Measurements from ENCODE around the gene FSTL5.
"Not testable (repeated sequence)": the region's sequence is repeated elsewhere in the genome, so short reads cannot be mapped to it uniquely, and the experiment has no call there.

FSTL5 gene

DNA sequence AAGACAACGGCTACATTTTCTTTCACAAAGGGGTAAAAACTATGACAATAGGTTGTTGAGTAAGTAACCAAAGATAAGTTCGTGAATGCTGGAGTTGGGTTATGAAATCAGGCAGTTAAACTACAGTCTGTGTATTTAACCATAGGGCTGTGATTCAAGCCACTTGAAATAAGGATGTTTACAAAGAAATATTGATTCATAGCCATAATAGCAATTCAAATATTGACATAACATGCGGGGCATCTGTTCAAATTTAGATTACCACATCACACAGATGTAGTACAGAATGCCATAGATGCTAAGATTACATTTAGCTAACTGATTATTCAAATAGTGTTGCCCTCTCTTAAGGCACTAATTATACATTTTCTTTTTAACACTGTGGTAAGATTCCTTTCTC is 364.1 kb downstream of the FSTL5 start:
- TF ChIP-seq, protein P1, sequence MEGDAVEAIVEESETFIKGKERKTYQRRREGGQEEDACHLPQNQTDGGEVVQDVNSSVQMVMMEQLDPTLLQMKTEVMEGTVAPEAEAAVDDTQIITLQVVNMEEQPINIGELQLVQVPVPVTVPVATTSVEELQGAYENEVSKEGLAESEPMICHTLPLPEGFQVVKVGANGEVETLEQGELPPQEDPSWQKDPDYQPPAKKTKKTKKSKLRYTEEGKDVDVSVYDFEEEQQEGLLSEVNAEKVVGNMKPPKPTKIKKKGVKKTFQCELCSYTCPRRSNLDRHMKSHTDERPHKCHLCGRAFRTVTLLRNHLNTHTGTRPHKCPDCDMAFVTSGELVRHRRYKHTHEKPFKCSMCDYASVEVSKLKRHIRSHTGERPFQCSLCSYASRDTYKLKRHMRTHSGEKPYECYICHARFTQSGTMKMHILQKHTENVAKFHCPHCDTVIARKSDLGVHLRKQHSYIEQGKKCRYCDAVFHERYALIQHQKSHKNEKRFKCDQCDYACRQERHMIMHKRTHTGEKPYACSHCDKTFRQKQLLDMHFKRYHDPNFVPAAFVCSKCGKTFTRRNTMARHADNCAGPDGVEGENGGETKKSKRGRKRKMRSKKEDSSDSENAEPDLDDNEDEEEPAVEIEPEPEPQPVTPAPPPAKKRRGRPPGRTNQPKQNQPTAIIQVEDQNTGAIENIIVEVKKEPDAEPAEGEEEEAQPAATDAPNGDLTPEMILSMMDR (IDR thresholded peaks at IDR 0.05; ENCODE audit: extremely low read depth, missing control alignments), result no peak
- no peak for DNase-seq (ENCODE audit: low spot score)

DNA sequence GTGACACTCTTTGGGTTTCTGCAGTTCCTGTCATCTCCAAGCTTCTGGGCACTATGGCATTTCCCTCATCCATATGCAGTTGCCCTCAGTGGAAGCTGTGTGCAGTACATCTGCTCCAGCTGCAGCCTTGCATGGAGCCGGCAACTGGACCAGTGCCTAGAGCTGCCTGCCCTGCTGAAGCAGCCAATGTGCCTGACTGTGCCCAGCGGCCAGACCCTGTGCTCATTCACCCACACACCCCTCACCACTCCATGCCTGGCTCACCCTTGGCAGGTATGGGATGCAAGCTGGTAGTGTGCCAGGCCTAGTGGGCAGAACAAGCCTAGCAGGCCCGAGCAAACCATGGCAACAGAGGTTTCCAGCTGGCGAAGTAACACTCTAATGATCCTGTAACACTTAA is 370.8 kb downstream of the FSTL5 start:
- TF ChIP-seq, protein P1 (IDR thresholded peaks at IDR 0.05; ENCODE audit: extremely low read depth, missing control alignments), result no peak
- no peak for DNase-seq (ENCODE audit: low spot score)

DNA sequence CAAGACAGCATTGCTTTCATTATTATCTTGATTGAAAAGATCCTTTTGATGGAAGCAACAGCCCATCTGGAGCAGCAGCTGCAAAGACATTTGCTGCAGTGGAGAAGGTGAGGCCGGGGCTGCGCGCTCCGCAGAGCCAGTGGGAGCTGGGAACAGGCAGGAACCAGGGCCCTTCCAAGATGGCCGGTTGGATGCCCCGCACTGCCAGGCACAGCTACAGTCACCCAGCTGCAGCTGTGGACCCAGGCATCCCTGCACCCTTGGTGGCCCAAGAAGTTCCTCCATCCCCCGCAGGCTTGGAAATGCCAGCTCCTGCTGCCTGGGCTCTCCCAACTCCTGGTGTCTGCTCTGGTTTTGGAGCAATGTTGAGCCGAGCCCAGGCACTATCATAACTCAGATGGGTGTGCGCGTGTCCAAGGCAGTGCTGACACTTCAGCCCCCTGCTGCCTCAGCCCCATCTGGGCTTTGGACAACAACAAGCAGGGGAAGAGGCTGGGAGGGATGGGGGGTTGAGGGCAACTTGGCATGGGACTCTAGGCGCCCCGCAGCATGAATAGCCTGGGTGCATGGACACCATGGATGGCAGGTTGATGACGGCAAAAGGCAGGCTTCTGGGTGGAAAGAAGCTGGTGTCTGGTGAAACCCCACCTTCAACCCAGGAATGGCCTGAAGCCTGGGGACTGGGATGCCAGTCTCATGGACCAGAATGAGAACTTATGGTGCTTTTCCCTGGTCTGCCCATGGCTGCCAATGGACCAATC is 371.8 kb downstream of the FSTL5 start:
- DNase-seq (ENCODE audit: low spot score), result no peak
- TF ChIP-seq, protein P1 (IDR thresholded peaks at IDR 0.05; ENCODE audit: extremely low read depth, missing control alignments), result no peak

DNA sequence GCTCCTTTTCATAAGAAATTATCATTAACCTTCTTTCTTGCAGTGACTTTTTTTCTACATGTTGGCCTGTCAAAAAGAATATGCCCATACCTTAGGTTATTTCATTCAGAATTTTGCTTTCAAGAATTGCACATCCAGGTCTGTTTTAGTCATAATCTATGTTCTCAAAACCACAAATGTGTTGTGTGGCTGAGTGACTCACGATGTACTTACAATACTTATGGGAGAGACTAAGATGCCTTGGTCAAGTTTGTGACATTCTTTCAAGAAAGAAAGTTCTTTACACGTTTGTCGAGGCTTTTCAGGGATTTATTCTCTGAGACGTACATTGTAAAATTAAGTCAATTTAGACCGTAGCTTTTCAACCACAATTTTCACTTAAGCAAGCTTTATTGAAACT is 396.7 kb downstream of the FSTL5 start:
- TF ChIP-seq, protein P1 (IDR thresholded peaks at IDR 0.05; ENCODE audit: extremely low read depth, missing control alignments), result no peak
- no peak for DNase-seq (ENCODE audit: low spot score)

DNA sequence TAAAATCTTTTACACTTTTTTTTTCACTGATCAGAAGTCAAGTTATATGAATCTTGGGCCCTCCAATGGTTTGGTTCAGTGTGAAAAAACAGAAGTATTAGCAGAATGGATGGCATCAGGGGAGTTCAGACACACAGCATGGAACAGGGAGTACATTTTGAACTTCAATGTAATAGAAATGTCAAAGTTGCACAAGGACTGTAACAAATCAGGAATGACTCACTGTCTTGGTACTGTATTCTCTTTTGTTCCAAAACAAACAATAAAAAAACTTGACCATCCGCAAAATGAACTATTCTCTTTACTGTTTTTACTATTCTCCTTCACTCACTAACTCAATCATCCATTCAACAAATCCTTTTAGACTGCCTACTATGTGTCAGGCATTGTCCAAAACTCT is 401.0 kb downstream of the FSTL5 start:
- TF ChIP-seq, protein P1 (IDR thresholded peaks at IDR 0.05; ENCODE audit: extremely low read depth, missing control alignments), result no peak
- DNase-seq (ENCODE audit: low spot score), result no peak

DNA sequence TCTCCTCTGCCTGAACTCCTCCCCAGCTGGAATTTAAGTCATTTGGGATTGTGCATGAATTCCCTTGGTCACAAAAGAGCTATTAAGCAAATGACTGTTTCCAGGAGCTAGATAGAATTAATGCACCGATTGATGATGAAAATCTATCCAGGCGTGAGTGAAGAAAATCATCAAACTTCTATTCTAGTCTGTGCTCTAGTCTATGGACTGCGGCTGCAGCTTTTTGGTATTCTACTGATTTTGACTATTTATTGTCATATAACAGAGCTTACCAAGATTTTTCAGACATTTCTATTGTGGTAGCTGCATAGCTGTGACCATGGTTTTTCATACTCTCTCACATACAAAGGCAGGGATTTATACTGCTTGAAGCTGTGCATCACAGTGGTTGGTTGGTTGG is 403.8 kb downstream of the FSTL5 start:
- TF ChIP-seq, protein P1 (IDR thresholded peaks at IDR 0.05; ENCODE audit: extremely low read depth, missing control alignments), result no peak

DNA sequence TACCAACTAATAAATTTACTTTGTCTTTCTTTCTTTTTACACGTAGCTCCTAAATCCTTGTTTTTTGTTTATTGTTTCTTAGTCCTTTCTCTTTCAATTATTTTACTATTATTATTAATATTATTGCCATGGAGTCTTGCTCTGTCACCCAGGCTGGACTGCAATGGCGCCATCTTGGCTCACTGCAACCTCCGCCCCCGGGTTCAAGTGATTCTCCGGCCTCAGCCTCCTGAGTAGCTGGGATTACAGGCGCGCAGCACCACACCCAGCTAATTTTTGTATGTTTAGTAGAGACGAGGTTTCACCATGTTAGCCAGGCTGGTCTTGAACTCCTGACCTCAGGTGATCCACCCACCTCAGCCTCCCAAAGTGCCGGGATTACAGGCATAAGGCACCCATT is 405.4 kb downstream of the FSTL5 start:
- not testable (repeated sequence) for DNase-seq (ENCODE audit: low spot score)

More for the DNA sequence above, 403.8 kb downstream of the FSTL5 start:
- DNase-seq (ENCODE audit: low spot score), result no peak

DNA sequence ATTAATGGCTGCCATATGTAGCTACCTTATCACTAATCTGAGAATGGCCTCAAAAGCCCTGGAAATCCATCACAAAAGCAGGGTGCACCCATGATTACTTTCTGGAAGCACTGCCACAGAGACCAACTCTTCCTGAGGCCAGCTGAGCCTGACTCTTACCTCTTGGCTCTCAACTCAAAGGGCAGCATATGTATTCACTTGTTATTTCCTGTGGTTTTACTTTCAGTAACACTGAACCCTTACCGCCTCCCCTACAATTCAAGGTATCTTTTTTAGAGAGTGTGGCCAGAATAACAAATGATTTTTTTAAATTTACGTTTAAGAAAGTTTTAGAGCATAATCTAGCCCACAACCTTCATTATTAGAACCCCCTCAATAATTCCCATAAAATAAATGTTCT is 434.9 kb downstream of the FSTL5 start:
- no peak for DNase-seq (ENCODE audit: low spot score)
- TF ChIP-seq, protein P1 (IDR thresholded peaks at IDR 0.05; ENCODE audit: extremely low read depth, missing control alignments), result no peak

All from GM20000 (cell line).